ENCODE measurements around the gene LRRC31. TPM values are rescaled to one million over a fixed set of nuclear protein-coding genes. Genes with fewer than 3 reads are reported as not detected.
A peak's percentile ranks its signal among the peaks of the same experiment; 100 is the strongest.

The LRRC31 gene
- polyA plus RNA-seq, 1 of the 3 experiments (the other 2 are of a cell fraction): not detected

GRCh38 chr3:169836078-169836941, 33.4 kb downstream of the LRRC31 start:
- no peaks in the 10 kb centered on the region for H4K20me1 ChIP-seq (ENCODE audit: insufficient read depth)
- POLR2A ChIA-PET: no interaction called here
- CTCF ChIA-PET: no interaction called here
- no peak for DNase-seq
- H3K79me2 ChIP-seq (ENCODE audit: insufficient read depth): no peaks in the 10 kb centered on the region
- TF ChIP-seq USF2 (IDR thresholded peaks at IDR 0.05; ENCODE audit: borderline replicate concordance, low read depth, low read length) (no peak), ELF1 (IDR thresholded peaks at IDR 0.05) (no peak), TEAD4 (IDR thresholded peaks at IDR 0.05; ENCODE audit: borderline replicate concordance, insufficient read depth) (no peak), FOSL2 (IDR thresholded peaks at IDR 0.05; ENCODE audit: borderline replicate concordance, low read depth) (no peak), YY1 (IDR thresholded peaks at IDR 0.05; ENCODE audit: low read depth) (no peak), CHD2 (IDR thresholded peaks at IDR 0.05; ENCODE audit: low read length, partially characterized antibody) (no peak), PBX3 (IDR thresholded peaks at IDR 0.05) (no peak), TAF1 (IDR thresholded peaks at IDR 0.05; ENCODE audit: borderline replicate concordance, low read depth, low read length) (no peak), EZH2phosphoT487 (IDR thresholded peaks at IDR 0.05; ENCODE audit: borderline replicate concordance, low read depth) (no peak), FOXM1 (IDR thresholded peaks at IDR 0.05; ENCODE audit: low read depth) (no peak), SMC3 (IDR thresholded peaks at IDR 0.05; ENCODE audit: low read depth, low read length) (no peak), JUND (IDR thresholded peaks at IDR 0.05) (no peak), ZBTB33 (IDR thresholded peaks at IDR 0.05; ENCODE audit: borderline replicate concordance, low read depth) (no peak), GATA2 (CRISPR knock-in tag; IDR thresholded peaks at IDR 0.05) (no peak), NFIC (IDR thresholded peaks at IDR 0.05; ENCODE audit: borderline replicate concordance) (no peak), GABPA (IDR thresholded peaks at IDR 0.05; ENCODE audit: low read depth) (no peak), MAX (IDR thresholded peaks at IDR 0.05; ENCODE audit: low read depth) (no peak), RAD21 (IDR thresholded peaks at IDR 0.05; ENCODE audit: low read length) (no peak)
- no peak overlapping the region for H3K4me2 ChIP-seq
- peak overlapping the region; percentile 51; the same call in 1 of the 2 replicates for H2AFZ ChIP-seq (ENCODE audit: low read depth)
- no peaks in the 10 kb centered on the region for H3K9me3 ChIP-seq
- no peak overlapping the region for H3K4me3 ChIP-seq (ENCODE audit: low read depth in 2 of 2, low read length in 1 of 2)
- 69% methylated on average over 5 of the region's 5 CpGs for WGBS (ENCODE audit: low lambda C conversion rate)
- H3K27me3 ChIP-seq (ENCODE audit: insufficient read depth): no peaks in the 10 kb centered on the region
- H3F3A ChIP-seq (replicated peaks; ENCODE audit: insufficient read depth): no peaks in the 10 kb centered on the region
- H3K27ac ChIP-seq (ENCODE audit: low read depth in 2 of 2, low read length in 1 of 2): no peak overlapping the region
- no peaks in the 10 kb centered on the region for H3K9me2 ChIP-seq
- H3K4me1 ChIP-seq (ENCODE audit: control insufficient read depth in 1 of 2, insufficient read depth in 2 of 2, low read depth in 1 of 2, low read length in 1 of 2): peaks cover 0 to 4% of the 10 kb centered on the region in 2 experiments; a peak in 1 of 4 replicates
- no peaks in the 10 kb centered on the region for H3K36me3 ChIP-seq (replicated peaks in 1 of 2; ENCODE audit: control insufficient read depth in 1 of 2, insufficient read depth in 2 of 2, low read length in 1 of 2)
- no peak overlapping the region for H3K9ac ChIP-seq

Measured in SK-N-SH (cell line).